ENCODE measurements around the gene ATG9B. TPM values are rescaled to one million over a fixed set of nuclear protein-coding genes. Genes with fewer than 3 reads are reported as not detected.

Gene ATG9B
- total and polyA plus RNA-seq, 2 donors (not counting 3 experiments of a cell fraction or from before 2014, with no cell fraction given), result 0.04 TPM; not detected in 1

DNA sequence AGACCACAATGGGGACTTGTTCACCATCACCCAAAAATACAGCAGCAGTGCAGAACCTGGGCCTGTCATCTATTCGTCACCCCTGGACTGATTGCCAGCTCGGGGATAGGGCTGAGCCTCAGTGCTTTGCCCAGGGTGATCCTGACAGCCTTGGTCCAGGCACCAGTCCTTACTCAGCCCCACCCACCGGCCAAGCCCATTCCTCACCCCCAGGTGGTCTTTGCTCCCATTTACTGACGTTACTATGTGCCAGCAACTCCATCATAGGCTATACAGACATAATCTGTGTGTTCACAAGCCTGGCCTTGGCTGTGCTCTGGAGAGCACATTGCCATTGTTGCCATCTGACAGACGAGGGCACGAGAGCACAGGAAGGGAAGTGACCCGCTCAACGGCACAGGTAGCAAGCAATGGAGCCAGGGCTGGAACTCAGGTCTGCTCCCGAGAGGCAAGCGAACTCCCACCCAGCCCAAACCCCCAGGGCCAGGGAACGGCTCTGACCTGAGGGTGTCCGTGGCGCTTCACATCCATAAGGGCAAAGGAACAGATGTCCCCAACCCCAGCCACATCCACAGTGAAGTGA, 6.8 kb downstream of the ATG9B start:
- H3K36me3 ChIP-seq (ENCODE audit: control insufficient read depth in 2 of 2, extremely low read depth in 1 of 2, insufficient read depth in 2 of 2, low read length in 2 of 2), result peaks cover 0 to 16% of the 10 kb centered on the region in 2 experiments
- FAIRE-seq (no peak), DNase-seq (ENCODE audit: low read depth, low spot score) (no peak)
- peaks cover 12 to 14% of the 10 kb centered on the region in 2 experiments for H3K27me3 ChIP-seq (ENCODE audit: control insufficient read depth in 2 of 2, insufficient read depth in 2 of 2, low read length in 2 of 2)
- H4K20me1 ChIP-seq (replicated peaks; ENCODE audit: control insufficient read depth, extremely low read depth, insufficient read depth, low read length), result no peaks in the 10 kb centered on the region
- H3K9me3 ChIP-seq (replicated peaks; ENCODE audit: control insufficient read depth, insufficient read depth, low read length), result no peaks in the 10 kb centered on the region
- H3K9ac ChIP-seq (replicated peaks; ENCODE audit: extremely low read depth, insufficient read depth, low read length), result no peak overlapping the region
- ChIA-PET POLR2A (no interaction called here), CTCF (interaction anchor here (1.0 to 8.8 kb wide), 16 partner anchors 9 to 148 kb away, joined by 3 to 107 read pairs (median 8); partner anchors contain the start of gene ABCB8)
- dilution Hi-C loops (cut with MboI; ENCODE audit: extremely low pct_ligation_motif_present, low sequenced_read_pairs), result no loop called here
- H3K27ac ChIP-seq (ENCODE audit: insufficient read depth, low read depth, low read length), result no peak overlapping the region
- intact Hi-C loops (cut with micrococcal nuclease), result no loop called here
- H3K79me2 ChIP-seq (ENCODE audit: control insufficient read depth, insufficient read depth, low read length), result no peaks in the 10 kb centered on the region
- H3K4me3 ChIP-seq (replicated peaks in 1 of 3; ENCODE audit: insufficient read depth in 1 of 3, low read depth in 1 of 3, low read length in 3 of 3), result no peak overlapping the region
- H2AFZ ChIP-seq (ENCODE audit: low read depth, low read length), result no peak overlapping the region
- no TSS peak for BruUV-seq (replicated peaks)
- H3K9me1 ChIP-seq (replicated peaks; ENCODE audit: control insufficient read depth, extremely low read depth, insufficient read depth, low read length), result no peaks in the 10 kb centered on the region
- TF ChIP-seq POLR2A (IDR thresholded peaks at IDR 0.05; ENCODE audit: low read depth, low read length), result no peak
- TF ChIP-seq GATA2 (IDR thresholded peaks at IDR 0.05; ENCODE audit: insufficient read depth, insufficient read length, low read depth, low read length), result no peak
- TF ChIP-seq MYC (IDR thresholded peaks at IDR 0.05; ENCODE audit: low read depth, low read length), result no peak
- no peak for TF ChIP-seq POLR2AphosphoS5 (IDR thresholded peaks at IDR 0.05; ENCODE audit: insufficient read depth, low read depth, low read length)
- no peak for TF ChIP-seq JUN (IDR thresholded peaks at IDR 0.05; ENCODE audit: borderline replicate concordance, insufficient read depth, insufficient read length, low read depth)
- TF ChIP-seq, protein P1, sequence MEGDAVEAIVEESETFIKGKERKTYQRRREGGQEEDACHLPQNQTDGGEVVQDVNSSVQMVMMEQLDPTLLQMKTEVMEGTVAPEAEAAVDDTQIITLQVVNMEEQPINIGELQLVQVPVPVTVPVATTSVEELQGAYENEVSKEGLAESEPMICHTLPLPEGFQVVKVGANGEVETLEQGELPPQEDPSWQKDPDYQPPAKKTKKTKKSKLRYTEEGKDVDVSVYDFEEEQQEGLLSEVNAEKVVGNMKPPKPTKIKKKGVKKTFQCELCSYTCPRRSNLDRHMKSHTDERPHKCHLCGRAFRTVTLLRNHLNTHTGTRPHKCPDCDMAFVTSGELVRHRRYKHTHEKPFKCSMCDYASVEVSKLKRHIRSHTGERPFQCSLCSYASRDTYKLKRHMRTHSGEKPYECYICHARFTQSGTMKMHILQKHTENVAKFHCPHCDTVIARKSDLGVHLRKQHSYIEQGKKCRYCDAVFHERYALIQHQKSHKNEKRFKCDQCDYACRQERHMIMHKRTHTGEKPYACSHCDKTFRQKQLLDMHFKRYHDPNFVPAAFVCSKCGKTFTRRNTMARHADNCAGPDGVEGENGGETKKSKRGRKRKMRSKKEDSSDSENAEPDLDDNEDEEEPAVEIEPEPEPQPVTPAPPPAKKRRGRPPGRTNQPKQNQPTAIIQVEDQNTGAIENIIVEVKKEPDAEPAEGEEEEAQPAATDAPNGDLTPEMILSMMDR (IDR thresholded peaks at IDR 0.05; ENCODE audit: extremely low read depth in 1 of 2, insufficient read depth in 1 of 2, low read depth in 1 of 2, low read length in 2 of 2), result no peak
- TF ChIP-seq EZH2 (IDR thresholded peaks at IDR 0.05; ENCODE audit: borderline replicate concordance, low read depth, low read length, severe bottlenecking), result no peak
- no peak for TF ChIP-seq FOS (IDR thresholded peaks at IDR 0.05; ENCODE audit: borderline replicate concordance, insufficient read depth, low read length)
- TF ChIP-seq MAX (IDR thresholded peaks at IDR 0.05; ENCODE audit: insufficient read depth, insufficient read length), result no peak
- no peak overlapping the region for H3K4me2 ChIP-seq (ENCODE audit: insufficient read depth, low read length)
- H3K4me1 ChIP-seq (ENCODE audit: control insufficient read depth, extremely low read depth, insufficient read depth, low read length), result peaks cover 10% of the 10 kb centered on the region
